Left lung (tissue), 10 donors: ENCODE measurements around the gene CLDN10. TPM values are rescaled to one million over a fixed set of nuclear protein-coding genes. Genes with fewer than 3 reads are reported as not detected.

Source experiments
- ATAC-seq: fragments of 200-7000 bp; cut with Tn5 transposase; one replicate; pipeline ENCODE4 v1.9.1; 2020; ENCODE audit warnings: moderate library complexity
- DNase-seq, 4 donors: peaks; one replicate each; pipeline ENCODE4 v3.0.0-alpha.2; 2013 to 2020
- H3K27ac ChIP-seq, 2 donors: fragments of 200-600 bp; sonication (generic) in 1 of 2; one replicate each; pipeline versions ENCODE4 v1.5.0 to v1.8.0; 2020 to 2021
- H3K27me3 ChIP-seq, 2 donors: fragments of 200-600 bp; sonication (generic) in 1 of 2; one replicate each; pipeline versions ENCODE4 v1.5.0 to v1.8.0; 2020 to 2021
- H3K36me3 ChIP-seq, 2 donors: fragments of 200-600 bp; sonication (generic) in 1 of 2; one replicate each; pipeline versions ENCODE4 v1.5.0 to v1.8.0; 2020 to 2021
- H3K4me1 ChIP-seq, 2 donors: fragments of 200-600 bp; one replicate each; pipeline ENCODE4 v1.8.0; 2021
- H3K4me3 ChIP-seq, 2 donors: fragments of 200-600 bp; sonication (generic) in 1 of 2; one replicate each; pipeline versions ENCODE4 v1.5.0 to v1.8.0; 2020 to 2021; ENCODE audit warnings: mild to moderate bottlenecking in 1 of 2
- H3K9me3 ChIP-seq, 2 donors: fragments of 200-600 bp; sonication (generic) in 1 of 2; one replicate each; pipeline versions ENCODE4 v1.5.0 to v1.8.0; 2020 to 2021
- CTCF ChIP-seq, 2 donors: fragments of 200-600 bp; sonication (generic) in 1 of 2; IDR thresholded peaks; one replicate each; pipeline versions ENCODE4 v1.5.0 to v1.8.0; 2021; ENCODE audit warnings: antibody characterized with exemption in 2 of 2
- intact Hi-C, 2 donors: fragments of 100-400 bp; cut with DNase I; formaldehyde crosslinking; loops; one replicate each; pipeline versions ENCODE4 v1.11.2 to v1.14.2; 2022
- polyA plus RNA-seq, 6 donors: library from polyadenylated mRNA; unstranded; fragments of 120-200 nt; gene quantifications; one replicate each; pipeline ENCODE4 v1.2.1, GENCODE V29; 2013; ENCODE audit not compliant: insufficient read length in 6 of 6
- total RNA-seq, 2 donors: library from RNA; stranded (reverse); fragmentation: NEBNext Ultra II Directional; extraction: Animal tissue kit (Norgen Biotek cat#: 25700); gene quantifications; one replicate each; pipeline ENCODE4 v1.2.1, GENCODE V29; 2021
- donor health status: DM: no; HTN: yes; CAD: no.
- donor health status: DM: no; HTN: no; CAD: no.

The CLDN10 gene
- total and polyA plus RNA-seq, 8 donors, result 1.3 to 4.7 (median 2.4) TPM

GRCh38 chr13:95608640-95609323 is 56.3 kb downstream of the CLDN10 start:
- no peak for ATAC-seq
- no peak for TF ChIP-seq CTCF (IDR thresholded peaks at IDR 0.05)

GRCh38 chr13:95614641-95615245 is 62.2 kb downstream of the CLDN10 start:
- intact Hi-C loops, result no loop called here
- TF ChIP-seq CTCF (IDR thresholded peaks at IDR 0.05), result no peak
- H3K9me3 ChIP-seq, result no peaks in the 10 kb centered on the region
- no peak overlapping the region for H3K4me3 ChIP-seq
- no peaks in the 10 kb centered on the region for H3K4me1 ChIP-seq
- H3K27me3 ChIP-seq, result no peaks in the 10 kb centered on the region
- no peak for DNase-seq
- ATAC-seq, result no peak
- H3K36me3 ChIP-seq, result no peaks in the 10 kb centered on the region
- no peak overlapping the region for H3K27ac ChIP-seq

More at GRCh38 chr13:95608640-95609323, 56.3 kb downstream of the CLDN10 start:
- Histone ChIP-seq H3K4me1 (peaks cover 0 to 3% of the 10 kb centered on the region in 2 donors), H3K27me3 (no peaks in the 10 kb centered on the region), H3K27ac (no peak overlapping the region), H3K36me3 (no peaks in the 10 kb centered on the region), H3K4me3 (no peak overlapping the region), H3K9me3 (no peaks in the 10 kb centered on the region)
- DNase-seq, result no peak
- intact Hi-C loops, result no loop called here

- H3K9me3 ChIP-seq, result no peaks in the 10 kb centered on the region
- intact Hi-C loops, result no loop called here
- H3K27ac ChIP-seq, result no peak overlapping the region
- no peak for DNase-seq
- ATAC-seq, result no peak
- H3K36me3 ChIP-seq, result no peaks in the 10 kb centered on the region
- TF ChIP-seq CTCF (IDR thresholded peaks at IDR 0.05), result no peak
- H3K4me1 ChIP-seq, result no peaks in the 10 kb centered on the region
- no peak overlapping the region for H3K4me3 ChIP-seq
- H3K27me3 ChIP-seq, result no peaks in the 10 kb centered on the region
Observed at GRCh38 chr13:95615539-95615938, 63.0 kb downstream of the CLDN10 start.

- no peak for DNase-seq
- Histone ChIP-seq H3K27me3 (no peaks in the 10 kb centered on the region), H3K4me1 (no peaks in the 10 kb centered on the region), H3K9me3 (no peaks in the 10 kb centered on the region), H3K36me3 (no peaks in the 10 kb centered on the region), H3K27ac (no peak overlapping the region), H3K4me3 (no peak overlapping the region)
- intact Hi-C loops, result loop anchor here in 1 of 2 donors (5.0 kb wide), 1 partner anchor 212 kb away; no protein-coding TSS in a partner anchor
- TF ChIP-seq CTCF (IDR thresholded peaks at IDR 0.05), result no peak
- ATAC-seq, result no peak
Observed at GRCh38 chr13:95620030-95620824, 67.7 kb downstream of the CLDN10 start.
